ENCODE results near the gene ARHGEF17. TPM values are rescaled to one million over a fixed set of nuclear protein-coding genes. Genes with fewer than 3 reads are reported as not detected.

Gene ARHGEF17
- total and polyA plus RNA-seq, 2 of the 8 experiments (the other 6 are each of a cell fraction or from before 2014, with no cell fraction given), result 11.3 to 14.6 TPM

GRCh38 chr11:73360743-73361369 lies 52.8 kb downstream of the ARHGEF17 start (continued):
- no peak for TF ChIP-seq TBP (IDR thresholded peaks at IDR 0.05; ENCODE audit: low read depth, low read length)
- no peak for TF ChIP-seq JUND (IDR thresholded peaks at IDR 0.05; ENCODE audit: low read length)
- no peak for TF ChIP-seq SP1 (IDR thresholded peaks at IDR 0.05; ENCODE audit: low read depth, low read length)

Measured in H1 (cell line).